GM21423 (cell line): Measurements from ENCODE around the gene XYLT1.

ENCODE experiments used
- ATAC-seq: cut with Tn5 transposase; IDR thresholded peaks from one replicate; pipeline ENCODE4 v1.9.1; 2021; ENCODE audit warnings: mild to moderate bottlenecking, moderate library complexity; ENCODE audit not compliant: unreplicated experiment

Gene XYLT1

DNA sequence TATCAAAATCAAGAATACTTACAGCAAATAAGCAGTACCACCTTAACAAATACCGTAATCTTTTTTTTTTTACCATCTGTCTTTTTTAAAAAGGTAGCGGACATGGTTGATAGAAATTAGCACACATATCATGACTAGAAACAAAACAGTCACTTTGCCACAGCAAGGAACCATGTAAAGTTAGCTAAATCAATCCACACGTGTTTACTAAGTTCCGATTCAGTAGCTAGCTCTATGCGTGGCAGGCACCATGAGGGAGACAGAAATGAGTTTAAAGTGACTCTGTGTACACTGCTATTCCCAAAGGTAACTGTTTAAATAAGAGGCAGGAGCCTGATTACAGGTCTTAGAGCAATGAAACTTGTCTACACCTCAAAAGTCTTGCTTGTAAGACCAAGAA lies 108.6 kb downstream of the XYLT1 start:
- ATAC-seq, result no peak

DNA sequence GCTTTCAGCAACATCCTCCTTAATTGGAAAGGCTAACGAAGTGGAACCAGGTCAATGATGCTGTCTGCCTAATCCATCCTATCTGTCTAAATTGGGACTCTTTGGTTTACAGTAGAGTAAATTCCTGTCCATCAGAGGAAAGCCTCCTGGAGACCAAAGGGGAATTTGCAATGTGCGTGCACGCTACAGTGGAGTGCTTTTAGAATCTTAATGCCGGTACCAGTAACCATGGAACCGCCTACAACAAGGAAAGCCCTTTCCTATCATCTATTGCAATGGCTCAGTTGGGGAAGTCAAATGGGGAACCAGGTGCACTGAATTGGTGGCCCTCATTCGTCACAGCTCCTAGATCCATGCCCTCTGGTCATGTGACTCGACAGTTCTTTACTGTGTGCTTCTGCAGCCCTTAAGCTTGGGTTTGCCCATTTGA lies 110.1 kb downstream of the XYLT1 start:
- no peak for ATAC-seq

DNA sequence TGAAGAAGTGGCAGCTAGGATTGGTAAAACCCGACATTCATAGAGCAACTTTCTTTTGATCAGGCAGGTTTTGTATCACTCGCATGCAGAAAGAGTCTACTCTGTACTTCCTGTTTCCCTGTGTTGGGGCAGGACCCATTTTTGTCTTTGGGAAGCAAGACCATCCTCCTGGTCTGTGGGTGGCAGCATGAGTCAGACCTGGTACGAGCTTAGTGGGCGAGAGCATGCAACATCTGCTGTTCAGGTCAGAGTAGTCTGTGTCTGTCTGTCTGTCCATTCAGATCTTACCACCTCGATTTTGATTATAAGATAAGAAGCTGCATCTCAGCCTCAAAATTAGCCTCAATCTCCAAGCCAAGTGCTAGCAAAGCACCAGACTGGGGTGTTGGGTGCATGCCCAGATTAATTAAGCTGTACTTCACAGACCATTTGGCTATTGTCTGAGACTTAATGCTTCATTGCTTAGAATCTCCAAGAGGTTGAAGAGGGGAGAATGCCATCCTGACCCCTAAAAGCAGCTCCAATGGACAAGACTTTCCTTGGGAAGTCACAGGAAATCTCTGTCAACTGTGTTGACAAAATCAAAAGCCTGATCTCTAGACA lies 110.9 kb downstream of the XYLT1 start:
- ATAC-seq, result no peak

DNA sequence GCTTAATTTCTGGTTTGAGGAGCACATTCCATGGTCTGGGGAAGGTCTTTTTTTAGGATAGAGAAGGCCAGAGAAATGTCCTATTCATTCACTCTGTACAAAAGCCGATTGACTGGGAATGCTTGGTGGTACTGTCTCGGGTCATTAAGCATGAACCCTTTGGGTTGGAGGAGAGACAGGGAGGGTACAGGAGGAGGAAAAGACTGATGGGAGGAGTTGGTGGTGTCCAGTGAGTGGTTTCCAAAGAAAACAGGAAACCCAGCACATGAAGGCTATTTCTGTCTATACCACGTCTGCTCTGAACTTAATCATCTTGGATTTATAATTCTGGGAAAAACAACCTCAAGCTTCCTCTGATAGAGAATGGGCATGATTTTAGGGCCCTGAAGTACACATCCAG lies 111.9 kb downstream of the XYLT1 start:
- ATAC-seq, result no peak

DNA sequence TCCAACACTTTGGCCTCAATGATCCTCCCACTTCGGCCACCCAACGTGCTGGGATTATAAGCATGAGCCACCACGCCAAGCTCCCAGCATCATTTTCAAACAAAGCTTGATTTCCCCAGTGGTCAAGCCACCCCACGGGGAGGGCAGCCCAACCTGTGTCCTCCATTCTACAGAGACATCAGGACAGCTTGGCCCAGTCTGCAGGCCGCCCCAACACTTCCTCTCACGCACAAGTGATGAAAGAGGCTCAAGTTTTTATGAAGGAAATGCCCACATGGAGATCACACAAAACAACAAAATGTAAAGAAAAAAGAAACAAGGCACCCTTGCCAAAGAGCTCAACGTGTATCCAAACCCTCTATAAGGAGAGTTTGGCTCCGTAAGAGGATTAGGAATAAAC lies 112.4 kb downstream of the XYLT1 start:
- no peak for ATAC-seq

DNA sequence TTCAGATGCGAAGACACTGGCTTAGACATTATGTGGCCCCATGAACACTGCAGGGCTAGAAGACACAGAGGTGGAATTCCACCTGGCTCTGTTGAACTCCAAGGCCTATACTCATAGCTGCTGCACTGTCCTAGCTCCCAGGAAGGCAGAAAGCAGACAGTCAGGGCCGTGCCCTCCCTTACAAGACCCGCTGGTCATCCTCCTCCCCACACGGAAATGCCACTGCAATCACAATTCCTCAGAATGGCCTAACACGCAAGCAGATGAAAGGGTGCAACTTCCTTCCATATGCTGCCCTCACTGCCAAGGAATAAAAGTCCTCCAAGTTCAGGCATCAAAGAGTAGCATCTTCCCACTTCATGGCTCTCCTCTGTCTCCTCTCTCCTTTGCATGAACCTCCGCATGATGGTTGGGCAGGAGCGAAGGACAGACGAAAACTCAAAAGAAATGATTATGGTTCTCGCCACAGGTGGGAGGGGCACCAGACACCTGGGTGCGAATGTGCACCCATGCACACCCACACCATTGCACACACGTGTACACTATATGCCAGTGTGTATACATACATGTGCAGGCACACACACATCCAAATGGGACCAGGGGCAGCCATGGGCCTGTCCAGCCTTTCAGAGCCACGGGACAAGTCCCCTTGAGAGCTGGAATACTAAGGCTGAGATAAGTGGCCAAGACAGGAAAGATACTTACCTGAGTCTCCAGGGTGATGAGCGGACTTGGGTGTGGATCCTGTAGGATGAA lies 113.3 kb downstream of the XYLT1 start:
- no peak for ATAC-seq

DNA sequence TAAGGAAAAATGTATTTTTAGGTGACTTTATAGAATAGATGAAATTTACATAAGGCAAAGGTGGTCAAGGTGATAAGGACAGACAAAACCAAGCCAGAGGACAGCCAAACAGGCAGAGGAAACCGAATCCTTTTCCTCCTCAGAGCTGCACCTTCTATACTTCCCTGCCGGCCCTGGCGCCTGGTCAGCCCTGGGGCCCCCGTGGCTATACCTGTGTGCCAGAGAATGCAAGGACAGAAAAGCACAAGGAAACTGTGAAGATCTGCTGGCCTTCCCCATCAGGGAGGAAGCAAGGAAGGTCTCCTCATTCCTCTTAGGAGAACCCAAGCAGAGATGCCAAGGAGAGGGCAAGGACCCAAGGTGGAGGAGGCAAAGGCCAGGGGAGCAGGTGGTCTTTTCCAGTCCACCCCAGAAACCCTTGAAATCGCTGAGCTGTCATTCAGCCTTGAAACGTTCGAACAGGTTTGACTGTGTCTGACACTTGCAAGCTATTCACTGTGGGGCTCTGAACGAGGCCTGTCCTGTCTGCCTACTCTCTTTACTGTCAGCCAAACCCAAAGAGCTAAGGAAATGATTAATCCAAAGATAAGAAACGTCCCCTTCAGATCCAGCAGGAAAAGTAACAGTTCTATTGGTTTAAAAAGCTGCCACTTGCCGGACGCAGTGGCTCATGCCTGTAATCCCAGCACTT lies 114.4 kb downstream of the XYLT1 start:
- ATAC-seq, result no peak

DNA sequence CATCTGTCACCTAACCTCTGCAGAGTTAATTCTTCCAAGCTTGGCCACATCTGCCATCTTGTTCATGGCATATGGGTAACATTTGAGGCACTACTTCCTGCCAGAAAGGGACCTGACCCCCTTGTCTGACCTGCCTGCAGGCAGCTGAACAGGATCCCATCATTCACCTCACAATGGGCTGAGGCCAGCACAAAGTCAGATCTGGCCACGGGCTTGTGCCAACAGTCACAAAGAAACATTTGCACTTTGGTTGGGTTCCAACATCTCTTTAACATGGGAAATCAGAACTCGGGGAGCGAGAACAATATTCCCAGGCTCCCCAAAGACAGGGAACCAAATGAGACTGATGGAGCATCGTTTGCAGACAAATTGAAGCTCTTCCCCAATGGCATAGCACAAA lies 116.1 kb downstream of the XYLT1 start:
- no peak for ATAC-seq

DNA sequence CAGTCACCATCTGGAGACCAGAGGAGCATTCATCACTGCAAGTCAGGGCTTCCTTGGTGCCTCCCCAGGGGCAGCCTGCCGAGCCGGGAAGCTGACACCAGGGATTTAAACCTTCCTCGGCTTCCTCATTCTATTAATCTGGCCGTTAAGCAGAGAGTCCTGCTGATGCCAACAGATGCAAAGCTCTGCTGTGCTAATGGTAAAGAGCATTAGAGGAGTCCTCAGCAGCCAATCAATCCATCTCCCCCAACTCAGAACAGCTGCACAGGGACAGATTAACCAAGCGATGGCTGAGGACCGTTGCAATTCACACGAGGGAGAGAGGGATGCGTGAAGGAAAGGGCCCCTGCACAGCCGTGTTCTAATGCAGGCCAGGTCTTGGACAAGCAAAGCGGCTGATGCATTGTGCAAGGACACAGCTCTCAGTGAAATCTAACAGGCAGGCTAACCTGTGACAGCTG lies 116.6 kb downstream of the XYLT1 start:
- ATAC-seq, result no peak

DNA sequence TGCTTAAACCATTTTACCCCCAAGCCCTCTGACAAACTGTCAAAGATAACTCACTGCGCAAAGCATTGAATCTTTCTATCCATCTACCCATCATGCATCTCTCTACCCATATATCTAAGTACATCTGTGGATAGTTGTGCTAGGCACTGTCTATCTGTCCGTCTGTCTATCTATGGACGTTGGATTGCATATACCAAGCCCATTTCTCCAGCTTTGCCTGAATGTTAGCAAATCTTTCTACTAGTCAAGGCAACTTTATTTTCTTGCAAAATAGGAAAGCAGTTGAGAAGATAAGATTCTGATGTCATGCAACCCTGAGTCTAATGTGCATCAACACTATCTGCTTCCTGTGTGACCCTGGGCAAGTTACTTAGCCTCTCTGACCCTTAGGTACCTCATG lies 117.2 kb downstream of the XYLT1 start:
- ATAC-seq, result no peak

DNA sequence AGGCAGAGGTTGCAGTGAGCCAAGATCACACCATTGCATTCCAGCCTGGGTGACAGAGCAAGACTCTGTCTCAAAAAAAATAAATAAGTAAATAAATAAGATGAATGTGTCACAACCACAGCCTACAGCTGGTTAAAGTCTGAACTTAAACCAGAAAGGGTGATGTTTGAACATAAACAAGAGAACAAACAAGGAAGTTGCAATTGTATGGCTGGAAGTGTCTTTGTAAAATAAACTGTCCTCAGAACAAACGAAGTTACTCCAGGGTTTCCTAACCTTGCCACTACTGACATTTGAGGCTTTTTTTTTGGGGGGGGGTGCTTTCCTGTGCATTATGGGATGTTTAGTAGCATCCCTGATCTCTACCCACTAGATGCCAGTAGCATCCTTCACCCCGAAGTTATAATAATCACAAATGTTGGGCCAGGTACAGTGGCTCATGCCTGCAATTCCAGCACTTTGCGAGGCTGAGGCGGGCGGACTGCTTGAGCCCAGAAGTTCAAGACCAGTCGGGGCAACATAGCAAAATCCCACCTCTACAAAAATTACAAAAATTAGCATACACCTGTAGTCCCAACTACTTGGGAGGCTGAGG lies 119.2 kb downstream of the XYLT1 start:
- no peak for ATAC-seq

DNA sequence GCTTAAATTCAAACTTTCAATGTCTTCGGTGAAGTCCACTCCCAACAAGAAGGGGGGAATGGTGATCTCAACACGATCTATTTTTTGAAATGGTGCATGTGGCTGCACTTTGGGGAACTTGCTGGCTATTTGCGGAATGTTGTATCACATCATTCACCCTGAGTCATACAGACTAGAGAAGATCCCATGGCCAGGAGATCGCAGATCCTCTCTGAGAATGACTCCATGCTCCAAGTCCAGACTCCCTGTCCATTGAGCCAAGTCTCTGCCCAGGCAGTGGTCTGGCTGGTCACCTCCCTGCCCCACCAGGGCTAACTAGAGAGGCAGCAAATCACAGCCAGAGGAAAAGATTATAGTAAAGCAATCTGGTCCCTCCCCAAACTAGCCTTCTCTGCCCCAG lies 120.6 kb downstream of the XYLT1 start:
- no peak for ATAC-seq

DNA sequence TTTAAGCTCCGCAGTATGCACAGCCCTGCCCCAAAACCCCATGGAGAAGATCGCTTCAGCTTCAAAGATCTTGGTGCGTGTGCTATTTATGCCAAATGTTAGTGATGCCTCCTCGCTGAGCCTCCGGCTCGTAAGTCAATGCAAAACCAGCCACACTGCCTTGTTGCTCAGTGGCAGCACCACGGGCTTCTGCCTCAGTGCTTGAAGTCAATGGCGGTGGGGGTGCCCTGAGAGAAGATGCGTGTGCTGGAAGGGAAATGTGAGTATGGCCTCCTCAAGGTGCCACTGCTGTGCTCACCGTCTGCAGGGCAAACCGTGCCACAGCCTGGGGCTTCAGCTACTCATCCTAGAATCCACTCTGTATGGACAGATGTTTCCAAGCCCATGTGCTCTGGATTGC lies 121.9 kb downstream of the XYLT1 start:
- ATAC-seq, result no peak

DNA sequence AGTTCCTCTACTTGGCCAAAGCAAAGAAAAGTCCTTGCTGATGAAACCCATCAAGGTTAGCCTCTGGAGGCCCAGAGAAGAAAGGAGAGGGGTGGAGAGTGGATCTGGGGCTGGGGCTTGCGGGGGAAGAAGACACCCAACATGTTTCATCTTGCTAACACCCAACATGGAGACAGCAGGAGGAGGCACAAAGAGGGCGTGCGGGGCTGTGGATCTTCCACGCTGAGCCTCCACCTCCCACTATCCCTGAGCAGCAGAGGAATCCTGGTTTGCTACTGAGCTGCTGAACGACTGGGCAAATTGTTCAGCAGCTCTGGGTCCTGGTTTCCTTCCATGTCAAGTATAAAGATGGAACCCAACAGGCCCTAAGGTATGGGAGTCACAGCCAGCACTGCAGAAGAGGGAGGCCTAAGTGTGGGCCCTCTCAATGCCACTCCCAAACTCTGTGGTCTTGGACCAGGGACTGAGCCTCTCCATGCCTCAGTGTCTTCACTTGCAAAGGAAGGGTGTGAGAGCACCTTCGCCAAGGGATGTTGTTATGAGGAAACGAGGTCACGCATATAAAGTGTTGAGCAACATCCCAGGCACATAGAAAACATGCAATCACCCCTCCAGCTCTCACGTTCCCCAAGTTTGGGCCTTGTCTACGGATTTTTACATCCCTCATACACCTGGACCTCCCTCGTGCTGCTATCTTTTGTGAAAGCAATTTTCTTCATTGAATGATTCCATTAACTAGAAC lies 122.5 kb downstream of the XYLT1 start:
- no peak for ATAC-seq

DNA sequence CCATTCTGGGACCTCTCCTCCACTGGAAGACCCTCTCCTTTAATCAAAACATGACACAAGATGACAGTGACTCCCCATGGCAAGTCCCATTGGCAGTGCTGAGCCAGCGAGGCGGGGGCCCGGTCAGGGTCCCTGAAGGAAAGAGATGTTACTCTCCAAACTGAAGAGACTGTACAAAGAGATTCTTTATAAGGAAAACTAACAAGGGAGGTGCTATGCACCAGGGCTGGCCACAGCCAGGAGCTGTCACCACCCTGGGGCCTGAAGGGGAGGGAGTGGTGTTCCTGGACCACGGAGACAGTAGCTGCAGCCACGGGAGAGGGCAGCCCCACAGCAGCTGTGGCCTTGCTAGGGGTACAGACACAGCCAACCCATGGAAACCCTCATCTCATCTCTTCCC lies 123.1 kb downstream of the XYLT1 start:
- ATAC-seq, result no peak

DNA sequence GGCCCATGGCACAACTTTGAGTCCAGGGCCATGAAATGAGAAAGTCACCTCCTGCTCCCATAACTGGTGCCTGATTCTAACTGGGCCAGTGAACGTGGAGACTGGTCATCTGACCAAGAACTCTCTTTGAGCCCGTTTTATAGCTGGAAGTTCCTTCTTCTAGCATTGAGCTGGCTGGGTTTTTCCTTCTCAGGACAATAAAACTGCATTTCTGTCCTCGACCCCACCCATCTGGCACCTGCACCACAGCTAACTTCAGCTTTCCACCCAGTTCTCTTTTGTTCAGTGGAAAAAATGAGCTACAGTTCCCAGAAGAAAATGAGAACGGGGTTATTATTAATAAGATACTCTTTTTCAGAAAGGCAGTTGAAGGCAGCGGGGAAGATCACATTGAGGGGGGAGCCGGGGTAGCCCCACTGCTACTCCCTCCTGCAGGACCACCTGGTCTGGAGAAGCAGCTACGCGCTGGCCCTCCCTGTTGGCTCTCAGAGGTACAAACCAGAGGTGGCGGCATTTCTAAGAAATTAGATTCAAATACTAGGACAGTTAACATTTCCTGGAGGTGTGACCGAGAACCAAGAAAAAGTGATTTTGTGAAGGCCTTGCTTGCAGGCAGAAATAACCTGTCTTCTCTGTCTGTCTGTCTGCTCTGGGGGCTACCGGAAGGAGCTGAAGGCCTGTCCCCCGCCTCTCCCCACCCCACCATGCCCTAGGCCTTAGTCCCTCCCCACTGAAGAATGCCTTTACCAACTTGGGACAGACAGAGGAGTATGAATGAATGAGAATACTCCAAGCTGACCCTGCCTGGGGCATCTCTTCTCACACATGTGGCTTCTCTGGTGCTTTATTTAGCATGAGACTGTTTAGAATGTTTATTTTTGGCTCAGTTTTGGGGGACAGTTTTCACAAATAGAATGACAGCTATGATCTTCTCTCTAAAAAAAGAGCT lies 123.9 kb downstream of the XYLT1 start:
- ATAC-seq, result no peak

DNA sequence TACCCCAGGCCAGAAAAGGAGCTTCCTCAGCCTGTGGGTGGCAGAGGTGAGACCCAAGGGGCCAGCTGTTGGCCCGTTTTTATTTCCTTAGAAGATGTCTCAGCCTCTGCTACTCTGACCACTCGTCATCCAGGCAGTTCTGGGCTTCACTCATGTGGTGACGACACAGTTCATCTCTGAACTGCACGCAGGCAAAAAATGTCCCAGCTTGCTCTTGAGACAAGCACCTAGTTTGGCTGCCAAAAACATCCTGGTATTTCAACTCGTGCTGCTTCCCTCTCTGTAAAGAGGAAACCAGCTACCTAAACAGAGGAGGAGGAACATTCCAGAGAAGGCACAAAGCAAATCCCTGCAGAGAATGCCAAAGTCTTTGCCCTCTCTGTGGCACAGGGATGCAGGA lies 125.7 kb downstream of the XYLT1 start:
- ATAC-seq, result no peak

DNA sequence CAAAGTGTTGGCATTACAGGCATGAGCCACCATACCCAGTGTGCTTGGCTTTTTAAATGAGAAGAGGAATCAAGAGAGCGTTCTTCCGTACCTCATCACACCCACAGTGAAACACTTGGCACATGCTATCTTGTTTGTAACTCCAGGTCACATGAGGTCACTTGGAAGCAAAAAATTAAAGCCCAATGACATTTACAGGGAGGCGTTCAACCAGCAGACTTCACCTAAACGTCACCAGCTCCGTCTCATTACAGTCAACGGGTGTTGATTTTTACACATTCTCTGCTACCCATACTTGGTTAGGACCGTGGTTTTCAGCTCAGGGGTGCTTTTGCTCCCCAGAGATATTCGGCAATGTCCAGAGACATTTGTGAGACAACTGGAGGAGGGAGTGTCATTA lies 127.0 kb downstream of the XYLT1 start:
- ATAC-seq, result no peak

DNA sequence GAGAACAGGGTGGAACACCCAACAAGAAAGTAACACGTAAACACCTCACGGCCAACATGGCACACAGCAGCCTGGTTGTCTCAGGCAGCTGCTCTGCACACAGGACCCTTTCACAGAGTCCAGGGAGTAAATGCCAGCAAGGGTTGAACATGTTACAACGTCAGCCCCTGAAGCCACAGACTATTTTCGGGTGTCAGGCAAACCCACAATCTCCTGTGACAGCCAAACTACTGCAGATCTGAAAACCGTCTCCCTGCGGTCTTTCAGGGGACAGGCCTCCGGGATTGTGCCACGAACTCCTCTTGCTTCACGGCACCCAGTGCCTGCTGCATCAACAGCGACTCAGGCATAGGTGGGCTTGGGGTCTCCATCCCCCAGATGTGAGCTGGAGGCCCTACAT lies 127.7 kb downstream of the XYLT1 start:
- no peak for ATAC-seq

DNA sequence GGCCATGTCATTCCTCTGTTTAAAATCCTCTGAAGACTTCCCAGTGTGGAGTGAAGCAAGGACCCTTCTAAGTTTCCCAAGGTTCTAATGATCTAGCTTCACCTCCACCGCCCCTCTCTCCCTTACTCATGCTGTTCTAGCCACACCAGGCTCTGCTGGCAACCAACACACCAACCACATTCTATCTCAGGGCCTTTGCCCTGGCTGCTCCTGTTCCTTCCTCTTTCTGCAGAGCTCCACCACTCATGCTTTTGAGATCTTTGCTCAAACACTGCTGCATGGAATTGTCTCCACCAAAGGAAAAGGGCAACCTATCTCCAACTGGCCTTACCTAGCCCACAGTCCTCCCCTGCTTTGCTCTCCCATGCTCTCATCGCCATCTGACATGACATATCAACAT lies 128.7 kb downstream of the XYLT1 start:
- ATAC-seq, result no peak
